SH-SY5Y (cell line): ENCODE measurements around the gene PRSS56.

Experiments used
- GATA2 ChIP-seq: IDR thresholded peaks from 2 replicates; pipeline ENCODE4 v1.6.1; 2011; ENCODE audit warnings: mild to moderate bottlenecking, low read depth, low read length
- GATA3 ChIP-seq: IDR thresholded peaks from 2 replicates; pipeline ENCODE4 v1.6.1; 2011; ENCODE audit warnings: low read depth, mild to moderate bottlenecking, low read length, moderate library complexity

The PRSS56 gene

DNA sequence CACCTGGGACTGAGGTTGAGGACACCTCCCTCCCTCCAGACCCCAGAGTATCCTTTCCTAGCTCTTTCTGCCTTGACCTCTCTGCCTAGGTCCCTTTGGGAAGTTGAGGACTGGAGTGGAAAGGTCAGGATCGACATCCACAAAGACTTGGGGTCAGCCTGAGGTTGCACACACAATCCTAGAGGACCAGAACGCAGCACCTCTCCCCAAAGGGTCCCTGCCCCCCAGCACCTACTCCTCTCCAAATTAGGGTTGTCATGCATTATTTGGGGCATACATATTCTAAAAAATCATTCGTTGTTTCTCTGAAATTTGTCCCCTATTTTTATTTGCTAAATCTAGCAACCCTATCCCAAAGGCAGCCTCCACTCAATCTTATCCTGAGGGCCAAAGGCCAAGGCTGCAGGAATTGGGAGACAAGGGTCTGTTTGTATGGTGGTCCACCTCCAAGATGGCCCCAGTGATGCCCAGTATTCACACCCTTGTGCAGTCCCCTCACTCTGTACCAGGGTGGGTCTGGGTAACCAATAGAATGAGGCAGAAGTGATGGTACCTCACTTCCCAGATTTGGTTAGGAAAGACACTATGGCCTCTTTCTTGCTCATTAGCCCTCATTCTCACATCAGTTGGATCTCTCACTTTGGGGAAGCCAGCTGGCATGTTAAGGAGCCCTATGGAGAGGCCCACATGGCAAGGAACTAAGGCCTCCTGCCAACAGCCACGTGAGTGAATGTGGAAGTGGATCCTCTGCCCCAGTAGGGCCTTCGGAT lies 15.8 kb downstream of the PRSS56 start:
- TF ChIP-seq GATA3 (no peak), GATA2 (no peak)

DNA sequence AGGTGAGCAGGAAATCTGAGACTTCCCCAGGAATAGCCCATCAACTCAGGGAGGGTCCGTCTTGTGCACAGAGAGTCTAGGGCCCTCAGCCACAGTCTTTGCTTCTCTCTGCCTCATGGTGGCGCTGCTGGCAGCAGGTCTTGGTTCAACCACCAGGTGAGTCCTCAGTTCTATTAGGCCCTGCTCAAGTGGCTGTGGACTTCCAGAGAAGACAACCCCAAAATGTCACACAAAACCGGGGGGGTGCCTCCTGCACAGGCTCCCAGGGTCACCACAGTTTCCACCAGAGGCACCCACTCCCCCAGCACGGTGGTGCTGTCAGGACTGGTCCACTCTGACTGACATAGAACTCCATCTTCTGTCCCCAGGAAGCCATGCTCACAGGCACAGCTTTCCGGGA lies 16.9 kb downstream of the PRSS56 start:
- TF ChIP-seq GATA2 = no peak
- TF ChIP-seq GATA3 = no peak

DNA sequence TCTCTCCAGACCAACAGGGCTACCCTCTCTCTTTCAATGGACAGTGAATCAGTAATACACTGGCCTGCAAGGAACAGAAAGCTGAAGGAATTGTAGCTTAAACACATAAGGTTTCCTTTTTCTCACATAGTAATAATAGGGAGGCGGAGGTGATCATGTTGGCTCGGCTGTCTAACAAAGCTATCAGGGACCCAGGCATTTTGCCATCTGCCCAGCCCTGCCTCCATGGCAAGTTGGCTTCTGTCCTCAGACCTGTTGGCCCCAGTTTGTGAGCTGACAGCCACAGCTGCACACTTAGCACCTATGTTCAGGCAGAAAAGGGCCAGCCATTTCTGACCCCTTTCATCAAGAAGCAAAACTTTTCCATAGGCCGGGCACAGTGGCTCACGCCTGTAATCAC lies 17.3 kb downstream of the PRSS56 start:
- TF ChIP-seq GATA2 (no peak), GATA3 (no peak)

DNA sequence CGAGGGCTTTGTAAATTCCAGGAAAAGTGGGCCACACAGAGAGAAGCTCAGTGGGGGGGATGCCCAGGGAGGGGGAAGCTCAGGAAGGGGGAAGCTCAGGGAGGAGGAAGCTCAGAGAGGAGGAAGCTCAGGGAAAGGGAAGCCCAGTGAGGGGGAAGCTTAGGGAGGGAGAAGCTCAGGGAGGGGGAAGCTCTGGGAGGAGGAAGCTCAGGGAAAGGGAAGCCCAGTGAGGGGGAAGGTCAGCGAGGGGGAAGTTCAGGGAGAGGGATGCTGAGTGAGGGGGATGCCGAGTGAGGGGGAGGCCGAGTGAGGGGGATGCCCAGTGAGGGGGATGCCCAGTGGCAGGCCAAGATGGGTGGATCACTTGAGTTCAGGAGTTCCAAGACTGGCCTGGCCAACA lies 18.5 kb downstream of the PRSS56 start:
- TF ChIP-seq GATA3 (no peak), GATA2 (no peak)

DNA sequence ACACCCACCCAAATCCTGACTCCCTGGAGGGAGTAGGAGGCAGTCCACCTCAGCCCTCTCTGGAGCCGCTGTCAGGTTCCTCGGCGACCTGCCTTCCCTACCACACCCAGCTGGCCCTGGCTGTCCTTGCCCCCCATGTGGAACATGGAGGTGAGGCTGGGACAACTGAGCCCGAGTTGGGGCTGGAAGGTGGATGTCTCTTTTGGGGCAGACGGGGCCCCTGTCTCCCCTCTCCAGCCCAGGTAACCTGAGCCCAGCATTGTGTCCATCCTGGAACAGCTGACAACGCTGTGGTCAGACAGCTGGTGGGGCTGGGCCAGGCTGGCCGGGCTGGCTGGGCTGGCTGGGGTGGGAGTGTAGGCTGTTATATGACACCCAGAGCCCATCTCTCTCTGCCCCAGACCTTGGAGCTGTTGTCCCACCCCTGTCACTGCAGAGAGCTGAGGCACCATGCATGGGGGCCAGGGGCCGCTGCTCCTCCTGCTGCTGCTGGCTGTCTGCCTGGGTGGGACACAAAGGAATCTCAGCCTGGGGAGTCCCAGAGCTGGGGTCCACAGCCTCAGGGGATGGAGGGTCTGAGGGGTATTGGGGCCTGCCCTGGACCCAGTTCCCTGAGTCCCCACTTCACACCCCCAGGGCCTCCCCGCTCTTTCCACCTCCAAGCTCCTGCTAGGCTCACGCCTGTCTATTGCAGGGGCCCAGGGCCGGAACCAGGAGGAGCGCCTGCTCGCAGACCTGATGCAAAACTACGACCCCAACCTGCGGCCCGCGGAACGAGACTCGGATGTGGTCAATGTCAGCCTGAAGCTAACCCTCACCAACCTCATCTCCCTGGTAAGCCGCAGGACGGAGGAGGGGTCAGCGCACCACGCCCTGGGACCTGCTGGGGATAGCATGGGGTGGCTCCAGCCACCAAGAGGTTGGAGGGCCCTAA lies 19.4 kb downstream of the PRSS56 start, which contains the start of gene CHRNG:
TSS of gene CHRNG (plus strand) at position 395 of the 934 bp plus-strand sequence. CDS start at position 451, 56 bp downstream.
- TF ChIP-seq GATA3 (no peak), GATA2 (no peak)

DNA sequence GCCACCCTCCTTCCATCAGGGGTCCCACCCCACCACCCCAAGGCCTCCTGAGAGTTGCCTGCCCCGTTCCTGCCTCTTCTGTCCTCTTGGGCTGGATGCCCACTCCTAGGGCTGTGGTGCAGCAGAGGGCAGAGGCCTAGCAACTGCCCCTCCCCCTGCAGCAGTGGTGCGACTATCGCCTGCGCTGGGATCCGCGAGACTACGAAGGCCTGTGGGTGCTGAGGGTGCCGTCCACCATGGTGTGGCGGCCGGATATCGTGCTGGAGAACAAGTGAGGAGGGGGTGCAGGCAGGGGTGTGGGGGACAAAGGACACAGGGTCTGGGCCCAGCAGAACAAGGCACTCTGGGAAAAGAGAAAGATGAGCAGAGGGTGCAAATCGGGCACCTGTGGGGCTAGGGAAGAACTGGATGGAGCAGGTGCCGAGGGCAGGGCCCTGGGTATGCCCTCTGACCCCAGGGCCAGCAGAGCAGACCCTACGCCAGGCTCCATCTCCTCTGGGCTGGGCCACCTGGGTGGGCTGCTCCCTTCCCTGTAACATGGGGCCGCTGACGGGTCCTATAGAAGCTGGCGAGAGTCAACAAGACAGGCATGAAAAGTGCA lies 20.4 kb downstream of the PRSS56 start:
- TF ChIP-seq GATA2 = no peak
- TF ChIP-seq GATA3 = no peak

DNA sequence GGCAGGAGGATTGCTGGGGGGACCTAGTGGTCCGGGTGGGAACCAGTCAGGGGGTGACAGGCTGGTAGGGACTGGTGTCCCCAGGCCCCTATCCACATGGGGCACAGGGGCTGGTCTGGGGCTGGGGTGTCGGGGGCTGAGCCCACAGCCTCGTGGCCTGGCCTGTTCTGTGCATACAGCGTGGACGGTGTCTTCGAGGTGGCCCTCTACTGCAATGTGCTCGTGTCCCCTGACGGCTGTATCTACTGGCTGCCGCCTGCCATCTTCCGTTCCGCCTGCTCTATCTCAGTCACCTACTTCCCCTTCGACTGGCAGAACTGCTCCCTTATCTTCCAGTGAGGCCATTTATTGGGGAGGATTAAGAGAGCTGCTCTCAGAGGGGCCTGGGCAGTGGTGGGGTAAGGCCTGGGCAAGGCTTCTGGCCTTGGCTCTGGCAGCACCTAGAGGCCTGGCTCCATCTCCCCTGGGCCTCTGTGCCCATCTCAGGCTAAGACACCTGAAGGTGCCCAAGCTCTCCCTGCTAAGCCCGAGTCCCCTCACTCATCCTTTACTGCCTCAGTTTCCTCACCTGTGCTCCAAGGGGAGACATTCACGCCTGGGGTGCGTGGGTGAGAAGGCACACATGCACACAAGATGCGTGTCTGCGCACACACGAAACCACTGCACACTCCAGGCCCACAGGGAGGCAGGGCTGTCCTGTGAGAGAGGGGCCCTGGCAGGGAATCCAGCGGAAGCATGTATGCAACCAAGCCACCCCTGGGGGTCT lies 21.2 kb downstream of the PRSS56 start:
- TF ChIP-seq GATA2 (no peak), GATA3 (no peak)

DNA sequence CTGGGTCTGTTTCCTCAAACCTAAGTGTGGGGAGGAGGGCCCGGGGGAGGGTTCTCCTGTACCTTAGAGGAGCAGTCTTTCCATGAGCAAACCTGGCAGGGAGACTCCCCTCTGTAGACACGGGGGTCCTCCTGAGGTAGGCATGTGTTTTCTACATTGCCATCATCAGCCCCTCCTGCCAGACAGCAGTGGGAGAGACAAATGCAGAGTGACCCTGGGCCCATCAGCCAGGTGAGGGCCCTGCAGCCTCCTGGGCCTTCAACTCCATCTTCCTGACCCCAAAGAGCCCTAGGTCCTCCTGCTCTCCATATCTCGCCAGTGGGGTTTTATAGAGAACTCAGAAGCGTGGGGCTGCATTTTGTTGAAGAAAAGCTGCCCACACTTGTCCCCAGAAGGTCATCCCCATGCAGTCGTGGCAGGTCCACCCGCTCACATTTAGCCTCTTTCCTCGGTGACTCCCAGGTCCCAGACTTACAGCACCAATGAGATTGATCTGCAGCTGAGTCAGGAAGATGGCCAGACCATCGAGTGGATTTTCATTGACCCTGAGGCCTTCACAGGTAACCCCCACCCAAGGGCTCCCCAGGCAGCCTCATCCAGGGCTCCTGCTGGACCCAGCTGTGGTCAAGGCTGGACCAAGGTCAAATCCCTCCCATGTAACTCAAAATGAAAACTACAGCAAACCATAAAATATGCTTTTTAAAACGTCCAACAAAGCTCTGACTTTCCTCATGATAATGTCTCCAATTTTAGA lies 21.9 kb downstream of the PRSS56 start:
- no peak for TF ChIP-seq GATA3
- TF ChIP-seq GATA2 = no peak

DNA sequence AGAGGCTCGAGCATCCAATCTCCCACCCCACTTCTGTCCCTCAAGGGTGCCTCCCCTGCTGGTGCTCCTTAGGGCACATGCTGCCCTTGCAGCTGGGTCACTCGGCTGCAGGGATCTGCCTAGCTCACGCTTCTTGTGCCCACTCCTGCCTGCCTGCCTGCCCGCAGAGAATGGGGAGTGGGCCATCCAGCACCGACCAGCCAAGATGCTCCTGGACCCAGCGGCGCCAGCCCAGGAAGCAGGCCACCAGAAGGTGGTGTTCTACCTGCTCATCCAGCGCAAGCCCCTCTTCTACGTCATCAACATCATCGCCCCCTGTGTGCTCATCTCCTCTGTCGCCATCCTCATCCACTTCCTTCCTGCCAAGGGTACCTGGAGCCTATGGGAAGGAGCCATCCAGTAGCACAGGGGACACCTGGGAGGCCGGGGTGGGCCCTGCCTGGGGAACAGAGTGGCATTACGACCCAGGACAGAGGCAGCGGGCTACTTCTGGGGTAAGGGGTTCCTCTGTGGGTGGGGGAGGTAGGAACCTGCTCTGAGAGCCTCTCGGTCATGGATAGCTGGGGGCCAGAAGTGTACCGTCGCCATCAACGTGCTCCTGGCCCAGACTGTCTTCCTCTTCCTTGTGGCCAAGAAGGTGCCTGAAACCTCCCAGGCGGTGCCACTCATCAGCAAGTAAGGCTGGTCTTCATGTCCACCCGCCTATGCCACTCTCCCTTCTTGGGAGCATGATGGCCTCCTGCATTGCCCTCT lies 22.7 kb downstream of the PRSS56 start:
- TF ChIP-seq GATA3 (no peak), GATA2 (no peak)

DNA sequence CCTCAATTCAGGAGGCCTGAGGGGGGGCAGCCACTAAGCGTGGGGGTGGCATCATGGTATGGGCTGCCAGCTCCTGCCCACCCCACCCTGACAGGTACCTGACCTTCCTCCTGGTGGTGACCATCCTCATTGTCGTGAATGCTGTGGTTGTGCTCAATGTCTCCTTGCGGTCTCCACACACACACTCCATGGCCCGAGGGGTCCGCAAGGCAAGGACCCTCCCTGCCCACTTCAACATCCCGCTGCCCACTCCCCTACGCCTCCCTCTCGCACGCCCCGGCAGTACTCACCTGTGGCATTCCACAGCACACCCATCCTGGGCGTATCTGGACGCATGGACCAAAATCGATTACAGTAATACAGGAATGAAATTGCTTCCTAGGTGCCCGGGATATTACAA lies 23.3 kb downstream of the PRSS56 start:
- TF ChIP-seq GATA2 (no peak), GATA3 (no peak)

DNA sequence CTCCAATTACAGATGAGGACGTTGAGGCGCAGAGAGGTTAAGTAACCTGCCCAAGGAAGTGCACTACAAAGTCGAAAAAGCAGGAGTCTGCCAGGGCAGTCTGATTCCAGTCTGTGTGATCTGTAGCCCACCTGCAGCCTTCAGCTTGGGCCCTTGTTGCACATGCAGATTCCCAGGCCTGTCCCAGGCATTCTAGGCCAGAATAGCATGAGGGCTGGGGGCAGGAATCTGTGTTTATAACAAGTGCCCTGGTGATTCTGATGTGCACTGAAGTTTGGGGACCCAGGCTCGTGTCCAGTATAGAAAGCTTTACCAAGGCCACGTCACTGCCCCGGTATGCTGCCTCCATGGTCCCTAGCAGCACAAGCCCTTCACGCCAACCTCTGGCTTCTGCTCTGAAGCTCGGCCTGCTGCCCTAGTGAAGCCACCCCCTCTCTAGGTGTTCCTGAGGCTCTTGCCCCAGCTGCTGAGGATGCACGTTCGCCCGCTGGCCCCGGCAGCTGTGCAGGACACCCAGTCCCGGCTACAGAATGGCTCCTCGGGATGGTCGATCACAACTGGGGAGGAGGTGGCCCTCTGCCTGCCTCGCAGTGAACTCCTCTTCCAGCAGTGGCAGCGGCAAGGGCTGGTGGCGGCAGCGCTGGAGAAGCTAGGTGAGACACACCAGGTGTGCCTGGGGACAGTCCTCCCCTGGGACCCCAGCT lies 23.9 kb downstream of the PRSS56 start:
- TF ChIP-seq GATA3 = no peak
- TF ChIP-seq GATA2 = no peak

DNA sequence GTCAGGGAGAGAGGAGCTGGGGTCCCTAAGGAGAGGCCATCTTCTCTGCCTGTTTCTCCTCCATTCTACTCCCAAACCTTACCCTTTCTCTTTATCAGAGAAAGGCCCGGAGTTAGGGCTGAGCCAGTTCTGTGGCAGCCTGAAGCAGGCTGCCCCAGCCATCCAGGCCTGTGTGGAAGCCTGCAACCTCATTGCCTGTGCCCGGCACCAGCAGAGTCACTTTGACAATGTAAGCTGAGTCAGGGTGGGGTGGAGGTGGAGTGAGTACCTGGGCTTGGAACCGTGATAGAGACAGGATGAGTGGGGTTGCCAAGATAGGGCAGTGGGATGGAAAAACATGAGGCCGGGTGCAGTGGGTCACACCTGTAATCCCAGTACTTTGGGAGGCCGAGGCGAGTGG lies 24.5 kb downstream of the PRSS56 start:
- TF ChIP-seq GATA3 (no peak), GATA2 (no peak)
